DND-41 (cell line): ENCODE results near the gene CENPS.
"Not testable (repeated sequence)": the region's sequence is repeated elsewhere in the genome, so short reads cannot be mapped to it uniquely, and the experiment has no call there.

ENCODE experiments used
- ATAC-seq: fragments of 200-7000 bp; cut with Tn5 transposase; 3 replicates; pipeline ENCODE4 v1.9.1; 2021; ENCODE audit warnings: low read depth; ENCODE audit not compliant: insufficient read depth
- DNase-seq: peaks from one replicate; pipeline ENCODE4 v3.0.0-alpha.2; 2020
- H2AFZ ChIP-seq: 2 replicates; pipeline ENCODE4 v1.6.0; 2012; ENCODE audit warnings: low read depth, low read length
- H3K27ac ChIP-seq: 2 replicates; pipeline ENCODE4 v1.5.1; 2012; ENCODE audit warnings: low read length, inconsistent platforms
- H3K27me3 ChIP-seq: fragments of 200-600 bp; sonication (generic); 2 replicates; pipeline ENCODE4 v1.6.0; 2012; ENCODE audit warnings: low read length, mild to moderate bottlenecking, inconsistent platforms; ENCODE audit not compliant: insufficient read depth, poor library complexity
- H3K36me3 ChIP-seq: 2 replicates; pipeline ENCODE4 v1.5.1; 2012; ENCODE audit warnings: low read length, inconsistent platforms; ENCODE audit not compliant: insufficient read depth
- H3K4me1 ChIP-seq: 2 replicates; pipeline ENCODE4 v1.5.1; 2012; ENCODE audit warnings: mild to moderate bottlenecking, low read length; ENCODE audit not compliant: insufficient read depth
- H3K4me2 ChIP-seq: 2 replicates; pipeline ENCODE4 v1.6.0; 2012; ENCODE audit warnings: mild to moderate bottlenecking, moderate library complexity, low read length, inconsistent platforms; ENCODE audit not compliant: insufficient read depth
- H3K4me3 ChIP-seq, 2 experiments: fragments of 200-600 bp in 1 of 2; shearing (Covaris generic) in 1 of 2; 2 replicates each; pipeline ENCODE4 v1.5.1; 2012 to 2016; ENCODE audit warnings: inconsistent platforms in 2 of 2, low read length in 2 of 2, mild to moderate bottlenecking in 2 of 2, low read depth in 1 of 2, moderate library complexity in 1 of 2
- H3K79me2 ChIP-seq: 2 replicates; pipeline ENCODE4 v1.6.0; 2012; ENCODE audit warnings: low read length, inconsistent platforms; ENCODE audit not compliant: insufficient read depth
- H3K9ac ChIP-seq: 2 replicates; pipeline ENCODE4 v1.6.0; 2012; ENCODE audit warnings: low read depth, mild to moderate bottlenecking, inconsistent platforms, low read length, moderate library complexity
- H3K9me3 ChIP-seq: 2 replicates; pipeline ENCODE4 v1.5.1; 2012; ENCODE audit warnings: low read length, moderate library complexity, mild to moderate bottlenecking, inconsistent platforms; ENCODE audit not compliant: insufficient read depth, severe bottlenecking
- H4K20me1 ChIP-seq: 2 replicates; pipeline ENCODE4 v1.6.0; 2012; ENCODE audit warnings: low read length; ENCODE audit not compliant: insufficient read depth
- CTCF ChIP-seq: IDR thresholded peaks from 2 replicates; pipeline ENCODE4 v1.5.1; 2012; ENCODE audit warnings: borderline replicate concordance, low read length, moderate library complexity, mild to moderate bottlenecking; ENCODE audit not compliant: poor library complexity, severe bottlenecking; ENCODE audit errors: extremely low read depth
- EZH2 ChIP-seq: IDR thresholded peaks from 3 replicates; pipeline ENCODE4 v1.6.1; 2012; ENCODE audit warnings: borderline replicate concordance, low read depth, mild to moderate bottlenecking, moderate library complexity, low read length, inconsistent platforms; ENCODE audit not compliant: severe bottlenecking

CENPS gene

GRCh38 chr1:10419351-10419750 lies 10.9 kb upstream of the CENPS start:
- H3K27ac ChIP-seq: no peak overlapping the region
- no peak overlapping the region for H2AFZ ChIP-seq
- ATAC-seq (no peak), DNase-seq (no peak)
- no peaks in the 10 kb centered on the region for H3K27me3 ChIP-seq
- peaks cover 5% of the 10 kb centered on the region; the same call in 1 of the 2 replicates for H4K20me1 ChIP-seq
- no peaks in the 10 kb centered on the region for H3K79me2 ChIP-seq
- no peak overlapping the region for H3K4me2 ChIP-seq
- no peak overlapping the region for H3K4me3 ChIP-seq
- H3K36me3 ChIP-seq: peaks cover 68% of the 10 kb centered on the region
- no peaks in the 10 kb centered on the region for H3K4me1 ChIP-seq
- TF ChIP-seq CTCF (no peak), EZH2 (no peak)
- H3K9me3 ChIP-seq: no peaks in the 10 kb centered on the region
- no peak overlapping the region for H3K9ac ChIP-seq

GRCh38 chr1:10421637-10422036 lies 8.6 kb upstream of the CENPS start:
- Histone ChIP-seq H3K27me3 (no peaks in the 10 kb centered on the region), H3K9ac (no peak overlapping the region), H3K4me1 (no peaks in the 10 kb centered on the region), H4K20me1 (peaks cover 5% of the 10 kb centered on the region; the same call in 1 of the 2 replicates), H3K36me3 (peaks cover 47% of the 10 kb centered on the region), H3K4me3 (no peak overlapping the region), H3K79me2 (no peaks in the 10 kb centered on the region), H3K27ac (no peak overlapping the region), H3K4me2 (no peak overlapping the region), H2AFZ (no peak overlapping the region), H3K9me3 (no peaks in the 10 kb centered on the region)
- no peak for DNase-seq
- no peak for ATAC-seq
- TF ChIP-seq CTCF: no peak
- no peak for TF ChIP-seq EZH2

GRCh38 chr1:10424034-10424433 lies 6.2 kb upstream of the CENPS start:
- H3K4me3 ChIP-seq: no peak overlapping the region
- H3K9me3 ChIP-seq: no peaks in the 10 kb centered on the region
- DNase-seq (no peak), ATAC-seq (no peak)
- H3K27ac ChIP-seq: no peak overlapping the region
- H2AFZ ChIP-seq: no peak overlapping the region
- TF ChIP-seq CTCF (no peak), EZH2 (no peak)
- no peak overlapping the region for H3K9ac ChIP-seq
- peaks cover 12% of the 10 kb centered on the region for H3K4me1 ChIP-seq
- H4K20me1 ChIP-seq: no peaks in the 10 kb centered on the region
- no peaks in the 10 kb centered on the region for H3K27me3 ChIP-seq
- H3K4me2 ChIP-seq: no peak overlapping the region
- H3K36me3 ChIP-seq: peaks cover 24% of the 10 kb centered on the region
- no peaks in the 10 kb centered on the region for H3K79me2 ChIP-seq

GRCh38 chr1:10424651-10425050 lies 5.6 kb upstream of the CENPS start:
- H3K79me2 ChIP-seq: no peaks in the 10 kb centered on the region
- peaks cover 18% of the 10 kb centered on the region for H3K4me1 ChIP-seq
- H3K4me2 ChIP-seq: no peak overlapping the region
- no peaks in the 10 kb centered on the region for H4K20me1 ChIP-seq
- no peaks in the 10 kb centered on the region for H3K27me3 ChIP-seq
- H3K9me3 ChIP-seq: no peaks in the 10 kb centered on the region
- DNase-seq (no peak), ATAC-seq (no peak)
- H3K9ac ChIP-seq: no peak overlapping the region
- TF ChIP-seq CTCF (no peak), EZH2 (no peak)
- H3K27ac ChIP-seq: no peak overlapping the region
- H3K36me3 ChIP-seq: peaks cover 18% of the 10 kb centered on the region
- H3K4me3 ChIP-seq: no peak overlapping the region
- H2AFZ ChIP-seq: no peak overlapping the region

- not testable (repeated sequence) for H4K20me1 ChIP-seq, H3K9me3 ChIP-seq, H3K27me3 ChIP-seq, H3K79me2 ChIP-seq, ATAC-seq, H3K9ac ChIP-seq, H3K36me3 ChIP-seq, H3K27ac ChIP-seq, DNase-seq, H2AFZ ChIP-seq, H3K4me2 ChIP-seq, H3K4me3 ChIP-seq
- peaks cover 23% of the 10 kb centered on the region for H3K4me1 ChIP-seq
Observed at GRCh38 chr1:10425826-10426534, 4.3 kb upstream of the CENPS start.
